Endothelial cell of umbilical vein (primary cell): ENCODE results near the gene SPINK4.

ENCODE experiments used
- CTCF ChIP-seq, 2 donors: IDR thresholded peaks; 1 replicate in 1 of 2; 2 replicates in 1 of 2; pipeline ENCODE4 v1.5.1; 2011; ENCODE audit warnings: low read length in 2 of 2, mild to moderate bottlenecking in 2 of 2, moderate library complexity in 2 of 2, control low read depth in 1 of 2, inconsistent platforms in 1 of 2, low read depth in 1 of 2; ENCODE audit not compliant: insufficient read depth in 1 of 2; ENCODE audit errors: extremely low read depth in 1 of 2
- EZH2 ChIP-seq: IDR thresholded peaks from 2 replicates; pipeline ENCODE4 v1.6.1; 2012; ENCODE audit warnings: borderline replicate concordance, low read depth, mild to moderate bottlenecking, moderate library complexity, low read length, inconsistent platforms; ENCODE audit not compliant: severe bottlenecking
- GATA2 ChIP-seq: IDR thresholded peaks from 2 replicates; pipeline ENCODE4 v1.7.0; 2011; ENCODE audit warnings: low read depth, mild to moderate bottlenecking, moderate library complexity, mixed read lengths, low read length; ENCODE audit not compliant: insufficient read length, insufficient read depth
- POLR2A ChIP-seq: IDR thresholded peaks from 2 replicates; pipeline ENCODE4 v1.6.1; 2012; ENCODE audit warnings: low read depth, mild to moderate bottlenecking, control low read depth, low read length

- no peak for TF ChIP-seq GATA2
- no peak for TF ChIP-seq CTCF (IDR thresholded peaks at IDR 0.05; ENCODE audit: extremely low read depth in 1 of 2, insufficient read depth in 1 of 2, low read depth in 1 of 2, low read length in 2 of 2)
- TF ChIP-seq POLR2A = no peak
- TF ChIP-seq EZH2 = no peak
Observed at GRCh38 chr9:33227741-33228140, 12.2 kb upstream of the SPINK4 start.
